ENCODE data around the gene PLXNA4.

Gene PLXNA4

DNA sequence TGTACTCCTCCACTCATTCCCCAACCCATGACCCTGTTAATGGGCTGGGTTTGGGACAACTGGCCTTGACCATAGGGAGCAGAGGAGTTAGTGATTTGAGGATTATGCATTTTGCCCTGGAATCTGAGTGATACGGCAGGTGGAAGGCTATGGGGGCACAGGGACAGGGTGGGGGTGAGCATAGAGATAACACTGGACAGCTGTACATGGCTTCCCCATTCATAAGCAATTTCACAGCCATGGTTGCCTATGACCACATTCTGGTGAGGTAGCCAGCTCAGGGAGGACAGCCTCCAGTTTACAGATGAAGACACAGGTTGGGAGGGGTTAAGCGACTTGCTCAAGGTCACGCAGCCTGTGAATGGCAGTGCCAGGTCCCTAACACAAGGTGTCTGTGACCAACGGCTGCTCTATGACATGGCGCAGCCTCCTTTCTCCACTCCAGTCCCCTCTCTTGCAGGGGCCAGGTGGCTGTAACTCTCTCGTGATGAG, 319.5 kb downstream of the PLXNA4 start:
- no peak for TF ChIP-seq CTCF (IDR thresholded peaks at IDR 0.05; ENCODE audit: low read depth, low read length)

GRCh38 chr7:132255898-132256297, 320.4 kb downstream of the PLXNA4 start:
- no peak overlapping the region for H3K4me3 ChIP-seq (ENCODE audit: low read depth, low read length)
- TF ChIP-seq CTCF (IDR thresholded peaks at IDR 0.05; ENCODE audit: low read depth, low read length), result no peak

More for the DNA sequence above, 319.5 kb downstream of the PLXNA4 start:
- H3K4me3 ChIP-seq (ENCODE audit: low read depth, low read length), result no peak overlapping the region

DNA sequence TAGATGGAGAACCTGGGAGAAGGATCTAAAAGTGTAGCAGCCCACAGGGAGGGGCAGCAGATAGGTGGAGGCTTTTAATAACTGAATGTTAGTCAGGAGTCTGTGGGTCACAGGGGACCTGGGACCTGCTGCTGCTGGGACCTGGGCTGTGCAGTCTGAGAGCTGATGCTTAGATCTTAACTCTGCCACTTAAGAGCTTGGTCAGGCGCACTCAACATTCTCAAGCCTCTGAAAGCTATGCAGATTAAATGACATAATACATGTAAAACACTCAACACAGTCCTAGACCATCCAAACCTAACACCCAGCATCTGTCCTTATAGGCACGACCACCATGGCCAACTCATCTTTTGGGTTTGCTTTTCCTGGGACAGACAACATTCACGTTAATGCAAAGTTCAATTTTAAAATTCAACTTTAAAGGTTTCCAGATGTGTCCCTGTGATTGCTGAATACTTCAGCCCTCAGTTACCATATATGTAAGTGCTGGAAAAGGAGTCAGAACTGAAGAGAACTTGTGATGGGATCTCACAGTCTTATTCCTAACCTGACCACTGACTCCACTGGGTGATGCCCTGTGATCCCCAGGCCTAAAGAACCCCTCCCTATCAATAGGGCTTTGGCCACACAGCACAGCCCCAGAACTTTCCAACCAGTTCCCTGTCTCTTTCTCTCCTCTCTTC, 321.0 kb downstream of the PLXNA4 start:
- no peak for TF ChIP-seq CTCF (IDR thresholded peaks at IDR 0.05; ENCODE audit: low read depth, low read length)
- no peak overlapping the region for H3K4me3 ChIP-seq (ENCODE audit: low read depth, low read length)

- no peak for TF ChIP-seq CTCF (IDR thresholded peaks at IDR 0.05; ENCODE audit: low read depth, low read length)
Observed at GRCh38 chr7:132254455-132254854, 321.8 kb downstream of the PLXNA4 start.

GRCh38 chr7:132252793-132253100, 323.5 kb downstream of the PLXNA4 start:
- H3K4me3 ChIP-seq (ENCODE audit: low read depth, low read length), result no peak overlapping the region
- no peak for TF ChIP-seq CTCF (IDR thresholded peaks at IDR 0.05; ENCODE audit: low read depth, low read length)

More at GRCh38 chr7:132254455-132254854, 321.8 kb downstream of the PLXNA4 start:
- H3K4me3 ChIP-seq (ENCODE audit: low read depth, low read length), result no peak overlapping the region

DNA sequence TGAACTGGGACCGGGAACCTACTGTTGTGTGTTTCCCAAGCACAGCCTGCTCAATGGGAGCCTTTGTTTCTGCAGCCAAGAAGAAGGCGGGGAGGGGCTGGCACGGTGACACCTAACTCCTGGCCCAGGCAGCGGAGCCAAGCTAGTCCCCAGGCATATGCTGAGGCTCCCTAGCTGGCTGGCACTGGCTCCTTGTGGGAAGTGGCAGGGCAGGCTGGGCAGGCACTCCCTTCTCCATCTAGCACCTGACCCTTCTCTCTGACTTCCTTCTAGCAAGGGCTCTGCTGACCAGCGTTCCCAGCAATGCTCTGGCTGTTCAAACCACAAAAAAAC, 325.0 kb downstream of the PLXNA4 start:
- TF ChIP-seq CTCF (IDR thresholded peaks at IDR 0.05; ENCODE audit: low read depth, low read length), result no peak
- H3K4me3 ChIP-seq (ENCODE audit: low read depth, low read length), result no peak overlapping the region

DNA sequence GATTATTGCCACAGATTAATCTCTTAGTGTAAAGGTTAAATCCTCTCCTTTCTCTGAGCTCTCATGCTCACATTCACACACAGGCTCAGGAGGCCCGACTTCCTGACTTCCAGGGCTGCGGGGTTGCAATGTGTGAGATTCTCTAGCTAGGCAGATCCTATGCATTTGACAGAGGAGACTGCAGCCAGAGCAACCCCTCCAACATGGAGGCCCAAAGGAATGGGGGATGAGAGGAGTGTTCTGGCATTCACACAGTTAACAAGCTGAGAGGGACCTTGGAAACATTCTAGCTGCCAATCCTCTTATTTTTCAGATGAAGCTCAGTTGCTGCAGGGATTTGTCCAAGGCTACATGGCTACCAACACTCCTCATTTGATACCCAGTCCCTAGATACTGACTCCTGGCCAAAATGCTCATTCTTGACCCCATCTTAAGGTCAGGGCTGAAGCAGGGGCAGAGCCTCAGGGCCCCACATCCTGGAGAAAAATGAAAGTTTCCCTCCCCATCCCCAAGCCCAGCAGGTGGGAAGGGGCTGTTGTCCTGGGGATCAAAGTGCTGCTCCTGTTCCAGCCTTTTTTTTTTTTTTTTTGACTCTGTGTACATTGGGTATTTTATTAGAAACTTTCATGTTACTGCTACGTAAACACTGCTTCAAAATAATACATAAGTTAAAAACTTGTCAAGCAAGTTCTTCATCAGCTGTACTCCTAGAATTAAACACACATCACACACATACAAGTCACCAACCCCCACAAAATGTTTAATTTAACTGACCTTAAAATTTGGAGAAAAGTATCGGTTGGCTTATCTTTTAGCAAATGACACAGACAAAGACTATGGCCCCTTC, 325.6 kb downstream of the PLXNA4 start:
- no peak overlapping the region for H3K4me3 ChIP-seq (ENCODE audit: low read depth, low read length)
- no peak for TF ChIP-seq CTCF (IDR thresholded peaks at IDR 0.05; ENCODE audit: low read depth, low read length)

Measured in WI38 (cell line).